ENCODE data around the gene IGFBP1. TPM values are rescaled to one million over a fixed set of nuclear protein-coding genes. Genes with fewer than 3 reads are reported as not detected.
A peak's percentile ranks its signal among the peaks of the same experiment; 100 is the strongest.

Gene IGFBP1
- total and polyA plus RNA-seq, 2 of the 13 experiments (the other 11 are each of a cell fraction or from before 2014, with no cell fraction given), result 5.4 to 885 TPM

GRCh38 chr7:45893374-45893995, 5.2 kb downstream of the IGFBP1 start (continued):
- TF ChIP-seq ZSCAN22 (CRISPR knock-in tag; IDR thresholded peaks at IDR 0.05), result no peak; the same call in 1 of the 2 replicates
- no peak for TF ChIP-seq ATF5 (CRISPR knock-in tag; IDR thresholded peaks at IDR 0.05; ENCODE audit: low read depth)
- no peak for TF ChIP-seq ZNF362 (CRISPR knock-in tag; IDR thresholded peaks at IDR 0.05; ENCODE audit: borderline replicate concordance)
- peak; percentile 50; the same call in 1 of the 2 replicates for TF ChIP-seq NR2C2 (CRISPR knock-in tag; IDR thresholded peaks at IDR 0.05; ENCODE audit: borderline replicate concordance)
- peak; percentile 80; the same call in 1 of the 2 replicates for TF ChIP-seq ZNF232 (CRISPR knock-in tag; IDR thresholded peaks at IDR 0.05; ENCODE audit: borderline replicate concordance)
- TF ChIP-seq SP4 (CRISPR knock-in tag; IDR thresholded peaks at IDR 0.05), result no peak; the same call in 1 of the 2 replicates
- TF ChIP-seq SAP130 (CRISPR knock-in tag; IDR thresholded peaks at IDR 0.05; ENCODE audit: low read depth), result peak; percentile 24; the same call in 1 of the 2 replicates
- TF ChIP-seq ZFAT (CRISPR knock-in tag; conservative IDR thresholded peaks at IDR 0.05), result no peak
- TF ChIP-seq ZNF576 (CRISPR knock-in tag; IDR thresholded peaks at IDR 0.05), result no peak
- TF ChIP-seq ZNF850 (CRISPR knock-in tag; conservative IDR thresholded peaks at IDR 0.05), result no peak
- TF ChIP-seq ASH2L (IDR thresholded peaks at IDR 0.05; ENCODE audit: insufficient read length, low read depth, low read length), result no peak
- TF ChIP-seq PREB (CRISPR knock-in tag; IDR thresholded peaks at IDR 0.05), result no peak
- no peak; the same call in 1 of the 2 replicates for TF ChIP-seq ZNF782 (CRISPR knock-in tag; IDR thresholded peaks at IDR 0.05; ENCODE audit: borderline replicate concordance)
- no peak for TF ChIP-seq ZNF24 (IDR thresholded peaks at IDR 0.05)
- TF ChIP-seq ZNF644 (CRISPR knock-in tag; IDR thresholded peaks at IDR 0.05; ENCODE audit: low read depth), result no peak
- TF ChIP-seq ZNF496 (CRISPR knock-in tag; IDR thresholded peaks at IDR 0.05; ENCODE audit: insufficient replicate concordance), result no peak
- peak; percentile 62; the same call in 1 of the 2 replicates for TF ChIP-seq TFAP4 (IDR thresholded peaks at IDR 0.05; ENCODE audit: borderline replicate concordance, low read depth)
- TF ChIP-seq ZFP1 (CRISPR knock-in tag; IDR thresholded peaks at IDR 0.05), result peak; percentile 73; the same call in 1 of the 2 replicates
- TF ChIP-seq CEBPG (CRISPR knock-in tag; IDR thresholded peaks at IDR 0.05), result peak; percentile 75
- no peak for TF ChIP-seq SMARCE1 (IDR thresholded peaks at IDR 0.05; ENCODE audit: borderline replicate concordance)
- TF ChIP-seq CEBPZ (IDR thresholded peaks at IDR 0.05; ENCODE audit: low read length), result 0 out of 2 replicates have a peak, but pooled peaks have one; percentile 6
- no peak; the same call in 1 of the 2 replicates for TF ChIP-seq ZMAT3 (CRISPR knock-in tag; conservative IDR thresholded peaks at IDR 0.05)
- no peak for TF ChIP-seq TP53 (CRISPR knock-in tag; conservative IDR thresholded peaks at IDR 0.05)
- no peak for TF ChIP-seq ZSCAN25 (CRISPR knock-in tag; IDR thresholded peaks at IDR 0.05)

Measured in HepG2 (cell line).